Pancreas (tissue), 10 donors: Measurements from ENCODE around the gene CUEDC2. TPM values are rescaled to one million over a fixed set of nuclear protein-coding genes. Genes with fewer than 3 reads are reported as not detected.

Source experiments
- ATAC-seq, 4 donors: fragments of 200-7000 bp; cut with Tn5 transposase; one replicate each; pipeline versions ENCODE4 v1.8.0 to v1.9.1; 2020; ENCODE audit warnings: mild to moderate bottlenecking in 4 of 4, moderate library complexity in 4 of 4
- DNase-seq, 6 donors: peaks; one replicate each; pipeline ENCODE4 v3.0.0-alpha.2; 2020
- FAIRE-seq: peaks from 2 replicates; lab custom pipeline; 2012; peaks lifted over from hg19 to GRCh38; lab: Jason Lieb, UNC
- H3K27ac ChIP-seq, 4 donors: fragments of 200-600 bp; sonication (generic); 1 replicate in 3 of 4; 2 replicates in 1 of 4; pipeline versions ENCODE4 v1.5.0 to v1.8.0; 2020
- H3K27me3 ChIP-seq, 4 donors: fragments of 200-600 bp; one replicate each; pipeline ENCODE4 v1.8.0; 2021
- H3K36me3 ChIP-seq, 3 donors: fragments of 200-600 bp; sonication (generic) in 1 of 3; one replicate each; pipeline versions ENCODE4 v1.5.0 to v1.8.0; 2020 to 2021
- H3K4me1 ChIP-seq, 3 donors: fragments of 200-600 bp; one replicate each; pipeline ENCODE4 v1.8.0; 2021
- H3K4me3 ChIP-seq, 4 donors: fragments of 200-600 bp; sonication (generic) in 2 of 4; one replicate each; pipeline versions ENCODE4 v1.5.0 to v1.8.0; 2020 to 2021
- H3K9me3 ChIP-seq, 4 donors: fragments of 200-600 bp; one replicate each; pipeline ENCODE4 v1.8.0; 2021
- WGBS, 2 donors: extraction: QIAGEN DNeasy Blood & Tissue Kit; methylation state at CpG; one replicate each; pipeline ENCODE4 v1.1.7; 2013; 5-methylcytosine and 5-hydroxymethylcytosine counted together
- intact Hi-C, 3 donors: fragments of 100-400 bp; cut with DNase I; formaldehyde crosslinking; loops; one replicate each; pipeline versions ENCODE4 v1.11.1 to v1.14.2; 2022
- polyA plus RNA-seq, 2 donors: library from polyadenylated mRNA; stranded (reverse); fragments of 200-250 nt; gene quantifications; one replicate each; pipeline ENCODE4 v1.2.3, GENCODE V29; 2013
- total RNA-seq, 6 donors: library from RNA; stranded (reverse); fragmentation: NEBNext Ultra II Directional in 4 of 6; extraction: Animal tissue kit (Norgen Biotek cat#: 25700) in 4 of 6; gene quantifications; one replicate each; pipeline versions ENCODE4 v1.2.1 to v1.2.4, GENCODE V29; 2021 to 2023
- TF ChIP-seq, protein P1 (sequence below), 4 donors: fragments of 200-600 bp; sonication (generic) in 3 of 4; IDR thresholded peaks; one replicate each; pipeline versions ENCODE4 v1.5.0 to v1.8.0; 2021; ENCODE audit warnings: antibody characterized with exemption in 4 of 4
- donor health status: healthy with polysubstance abuse.
- donor health status: DM: no; HTN: no; CAD: no; lungs with moderate emphysema.
- donor health status: DM: no; HTN: no; CAD: no.
- donor health status: control.
- donor health status: control.
- donor health status: Bipolar disorder and iron deficiency.
- donor health status: DM: yes; HTN: yes; CAD: no.
- donor health status: DM: no; HTN: no; CAD: no.
- donor health status: DM: no; HTN: no; CAD: no.
- donor health status: DM: yes; HTN: yes; CAD: no.

CUEDC2 gene
- total and polyA plus RNA-seq, 8 donors: 18.9 to 51.5 (median 21.2) TPM

DNA sequence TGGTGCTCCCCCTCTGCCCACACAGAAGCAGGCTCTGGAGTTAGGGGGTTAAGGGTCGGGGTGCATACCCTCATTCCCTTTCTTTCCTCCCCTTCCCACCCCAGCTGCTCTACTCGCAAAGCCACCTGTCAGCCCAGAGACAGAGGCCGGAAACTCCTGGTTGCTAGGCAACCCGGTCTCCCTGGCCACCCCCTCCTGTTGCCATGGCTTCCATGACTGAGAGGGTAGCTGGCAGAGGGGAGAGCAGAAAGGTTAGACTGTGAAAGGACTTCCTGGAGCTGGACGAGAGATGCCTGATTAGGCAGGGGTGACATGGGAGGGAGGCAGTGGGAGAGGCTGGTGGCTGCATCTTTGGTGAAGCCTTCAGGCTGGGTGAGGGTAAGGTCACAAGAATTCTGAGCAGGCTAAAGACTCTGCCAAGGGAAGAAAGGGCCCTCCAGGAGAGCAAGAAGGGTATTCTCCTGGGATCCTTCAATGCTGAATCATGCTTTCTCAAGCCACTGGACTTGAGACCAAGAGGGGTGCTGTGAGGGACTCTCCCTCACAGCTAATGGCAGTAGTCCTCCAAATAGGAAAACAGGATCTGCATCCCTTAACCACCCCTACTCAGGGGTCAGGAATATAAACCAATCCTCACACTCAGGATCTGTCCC is 19.2 kb downstream of the CUEDC2 start:
- no peaks in the 10 kb centered on the region for H3K9me3 ChIP-seq
- ATAC-seq (peak in 2 of 4 donors; percentile 33 to 42), DNase-seq (peak in 2 of 6 donors; percentile 6 to 40), FAIRE-seq (no peak)
- no peak overlapping the region for H3K4me3 ChIP-seq
- H3K27me3 ChIP-seq: peaks cover 0 to 27% (median 2%) of the 10 kb centered on the region in 4 donors
- TF ChIP-seq, protein P1, sequence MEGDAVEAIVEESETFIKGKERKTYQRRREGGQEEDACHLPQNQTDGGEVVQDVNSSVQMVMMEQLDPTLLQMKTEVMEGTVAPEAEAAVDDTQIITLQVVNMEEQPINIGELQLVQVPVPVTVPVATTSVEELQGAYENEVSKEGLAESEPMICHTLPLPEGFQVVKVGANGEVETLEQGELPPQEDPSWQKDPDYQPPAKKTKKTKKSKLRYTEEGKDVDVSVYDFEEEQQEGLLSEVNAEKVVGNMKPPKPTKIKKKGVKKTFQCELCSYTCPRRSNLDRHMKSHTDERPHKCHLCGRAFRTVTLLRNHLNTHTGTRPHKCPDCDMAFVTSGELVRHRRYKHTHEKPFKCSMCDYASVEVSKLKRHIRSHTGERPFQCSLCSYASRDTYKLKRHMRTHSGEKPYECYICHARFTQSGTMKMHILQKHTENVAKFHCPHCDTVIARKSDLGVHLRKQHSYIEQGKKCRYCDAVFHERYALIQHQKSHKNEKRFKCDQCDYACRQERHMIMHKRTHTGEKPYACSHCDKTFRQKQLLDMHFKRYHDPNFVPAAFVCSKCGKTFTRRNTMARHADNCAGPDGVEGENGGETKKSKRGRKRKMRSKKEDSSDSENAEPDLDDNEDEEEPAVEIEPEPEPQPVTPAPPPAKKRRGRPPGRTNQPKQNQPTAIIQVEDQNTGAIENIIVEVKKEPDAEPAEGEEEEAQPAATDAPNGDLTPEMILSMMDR (IDR thresholded peaks at IDR 0.05): no peak
- H3K4me1 ChIP-seq: no peaks in the 10 kb centered on the region
- H3K27ac ChIP-seq: no peak overlapping the region
- H3K36me3 ChIP-seq: no peaks in the 10 kb centered on the region
- 11% methylated on average over 5 of the region's 5 CpGs for WGBS, 2 donors
- intact Hi-C loops: no loop called here

GRCh38 chr10:102412293-102412692 is 20.1 kb downstream of the CUEDC2 start:
- intact Hi-C loops: no loop called here
- peaks cover 0 to 27% (median 2%) of the 10 kb centered on the region in 4 donors for H3K27me3 ChIP-seq
- H3K4me1 ChIP-seq: no peaks in the 10 kb centered on the region
- no peaks in the 10 kb centered on the region for H3K36me3 ChIP-seq
- WGBS, 2 donors: 68 to 83% methylated on average over 10 of the region's 10 CpGs
- DNase-seq (peak in 2 of 6 donors; percentile 18 to 58), ATAC-seq (no peak), FAIRE-seq (no peak)
- H3K9me3 ChIP-seq: no peaks in the 10 kb centered on the region
- TF ChIP-seq, protein P1 (IDR thresholded peaks at IDR 0.05): no peak
- H3K4me3 ChIP-seq: no peak overlapping the region
- no peak overlapping the region for H3K27ac ChIP-seq

DNA sequence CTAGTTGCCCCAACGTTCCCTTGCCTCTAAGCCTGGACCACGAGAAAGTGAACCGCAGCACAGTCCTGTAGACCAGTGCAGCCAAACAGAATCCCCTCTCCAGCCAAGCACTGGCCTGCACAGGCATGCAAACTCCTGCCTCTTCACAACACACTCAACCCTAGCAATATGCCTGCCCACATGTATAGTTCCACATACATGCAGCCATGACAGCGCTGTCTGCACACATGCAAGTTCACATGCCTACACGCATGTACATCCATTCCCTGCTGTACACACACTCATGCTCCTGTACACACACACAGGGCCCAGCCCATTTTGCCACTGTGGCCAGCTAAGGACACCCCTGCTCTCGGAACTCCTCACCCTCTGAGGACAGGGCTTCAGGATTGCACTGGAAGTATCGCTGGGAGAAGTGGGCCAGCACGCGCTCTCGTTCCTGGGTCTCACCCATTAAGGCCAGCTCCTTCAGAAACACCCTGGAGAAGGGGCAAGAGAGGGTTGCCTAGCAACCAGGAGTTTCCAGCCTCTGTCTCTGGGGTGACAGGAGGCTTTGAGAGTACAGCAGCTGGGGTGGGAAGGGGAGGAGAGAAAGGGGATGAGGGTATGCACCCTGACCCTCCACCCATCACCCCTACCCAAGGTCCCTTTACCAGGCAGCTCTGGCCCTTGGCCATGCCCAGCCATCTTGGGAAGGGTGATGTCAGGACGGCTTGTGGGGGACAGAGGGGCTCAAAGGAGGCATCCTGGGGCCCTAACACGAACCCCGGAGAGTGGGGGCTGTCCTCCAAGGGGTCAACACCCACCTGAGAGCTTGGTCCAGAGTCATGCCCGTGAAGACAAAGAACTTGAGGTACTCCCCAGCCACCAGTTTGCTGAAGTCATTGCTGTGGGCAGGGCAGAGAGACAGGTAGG is 20.8 kb downstream of the CUEDC2 start:
- FAIRE-seq (no peak), DNase-seq (peak in 2 of 6 donors; percentile 10 to 46), ATAC-seq (no peak)
- intact Hi-C loops: no loop called here
- Histone ChIP-seq H3K27ac (no peak overlapping the region), H3K4me3 (no peak overlapping the region), H3K27me3 (peaks cover 0 to 25% (median 2%) of the 10 kb centered on the region in 4 donors), H3K9me3 (no peaks in the 10 kb centered on the region), H3K36me3 (no peaks in the 10 kb centered on the region), H3K4me1 (no peaks in the 10 kb centered on the region)
- TF ChIP-seq, protein P1 (IDR thresholded peaks at IDR 0.05): no peak
- WGBS, 2 donors: 68 to 70% methylated on average over 14 of the region's 14 CpGs

- FAIRE-seq (no peak), DNase-seq (peak in 2 of 6 donors; percentile 58 to 69), ATAC-seq (peak in 3 of 4 donors; percentile 29 to 47 (median 40))
- H3K27ac ChIP-seq: no peak overlapping the region
- H3K4me1 ChIP-seq: no peaks in the 10 kb centered on the region
- peak overlapping the region in 1 of 4 donors; percentile 25 for H3K4me3 ChIP-seq
- H3K27me3 ChIP-seq: peaks cover 0 to 20% (median 2%) of the 10 kb centered on the region in 4 donors
- TF ChIP-seq, protein P1 (IDR thresholded peaks at IDR 0.05): no peak
- H3K9me3 ChIP-seq: no peaks in the 10 kb centered on the region
- intact Hi-C loops: no loop called here
- no peaks in the 10 kb centered on the region for H3K36me3 ChIP-seq
- WGBS, 2 donors: 4% methylated on average over 35 to 48 of the region's 48 CpGs
Observed at GRCh38 chr10:102410429-102411073, 21.8 kb downstream of the CUEDC2 start.
